CD4-positive, alpha-beta T cell treated with Interleukin-2 at 100 ng/mL for 4 hours (primary cell): ENCODE results near the gene SERGEF.

ENCODE experiments used
- DNase-seq: peaks from one replicate; pipeline ENCODE4 v3.0.0-alpha.2; 2020; ENCODE audit warnings: low spot score

SERGEF gene

GRCh38 chr11:17951685-17952388 is 61.0 kb downstream of the SERGEF start:
- DNase-seq = no peak

DNA sequence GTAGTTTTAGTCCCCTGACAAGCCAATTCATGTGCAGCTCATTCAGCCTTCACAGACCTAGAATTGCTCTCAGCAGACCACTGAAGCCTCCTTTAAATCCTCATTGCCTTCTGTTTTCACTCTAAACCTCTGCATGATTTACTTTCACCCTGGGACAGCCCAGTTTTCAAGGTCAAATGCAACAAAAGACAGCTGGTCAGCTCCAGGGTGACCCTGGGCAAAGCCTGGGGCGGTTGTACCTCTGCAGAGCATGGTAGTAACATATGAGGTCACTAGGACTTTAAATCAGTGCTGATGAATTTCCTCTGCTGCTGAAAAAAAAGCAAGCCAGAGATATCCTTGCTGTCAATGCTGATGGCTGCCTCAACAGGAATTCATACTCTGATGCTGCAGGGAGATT is 62.2 kb downstream of the SERGEF start:
- no peak for DNase-seq

DNA sequence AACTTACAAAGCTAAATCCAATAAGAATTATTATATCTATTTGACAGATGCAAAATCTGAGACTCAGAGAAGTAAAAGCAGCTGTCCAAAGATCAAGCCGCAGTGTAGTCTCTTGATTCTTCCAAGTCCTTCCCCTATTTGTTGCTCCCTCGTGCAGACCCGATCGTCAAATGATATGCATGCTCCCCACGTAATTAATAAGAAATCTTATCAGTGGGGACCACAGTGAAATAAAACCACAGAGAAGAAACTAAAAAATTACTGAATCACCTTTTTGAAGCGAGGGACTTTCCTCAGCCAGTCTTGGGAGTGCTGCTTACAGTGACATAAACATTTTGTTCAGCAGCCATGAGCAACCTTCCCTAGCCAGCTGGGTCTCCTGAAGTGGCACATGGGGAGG is 64.6 kb downstream of the SERGEF start:
- DNase-seq = no peak

DNA sequence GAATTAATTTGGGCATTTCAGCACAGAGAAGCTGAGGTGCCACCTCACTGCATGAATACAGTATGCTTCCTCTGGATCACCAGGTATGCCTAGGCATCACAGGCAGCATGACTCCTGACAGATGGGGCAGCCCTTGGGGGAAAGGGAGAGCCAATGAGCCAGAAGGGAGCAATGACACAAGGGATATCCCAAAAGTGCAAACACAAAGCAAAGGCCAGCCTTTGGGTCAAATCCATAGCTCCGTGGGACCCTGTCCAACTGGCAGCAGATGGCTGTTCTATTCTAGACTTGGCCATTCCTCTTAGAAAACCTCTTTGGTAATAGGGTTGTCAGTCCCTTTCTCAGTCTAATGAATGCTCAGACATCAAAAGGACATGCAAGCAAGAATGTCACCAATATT is 73.3 kb downstream of the SERGEF start:
- DNase-seq = no peak

GRCh38 chr11:17936790-17937189 is 76.1 kb downstream of the SERGEF start:
- no peak for DNase-seq

- DNase-seq = no peak
These were observed 78.7 kb downstream of the SERGEF start for GRCh38 chr11:17934194-17934593.

GRCh38 chr11:17933708-17934107 is 79.1 kb downstream of the SERGEF start:
- DNase-seq = no peak

GRCh38 chr11:17932472-17932871 is 80.4 kb downstream of the SERGEF start:
- DNase-seq = no peak

- DNase-seq = no peak
These were observed 81.3 kb downstream of the SERGEF start for GRCh38 chr11:17931595-17931994.

DNA sequence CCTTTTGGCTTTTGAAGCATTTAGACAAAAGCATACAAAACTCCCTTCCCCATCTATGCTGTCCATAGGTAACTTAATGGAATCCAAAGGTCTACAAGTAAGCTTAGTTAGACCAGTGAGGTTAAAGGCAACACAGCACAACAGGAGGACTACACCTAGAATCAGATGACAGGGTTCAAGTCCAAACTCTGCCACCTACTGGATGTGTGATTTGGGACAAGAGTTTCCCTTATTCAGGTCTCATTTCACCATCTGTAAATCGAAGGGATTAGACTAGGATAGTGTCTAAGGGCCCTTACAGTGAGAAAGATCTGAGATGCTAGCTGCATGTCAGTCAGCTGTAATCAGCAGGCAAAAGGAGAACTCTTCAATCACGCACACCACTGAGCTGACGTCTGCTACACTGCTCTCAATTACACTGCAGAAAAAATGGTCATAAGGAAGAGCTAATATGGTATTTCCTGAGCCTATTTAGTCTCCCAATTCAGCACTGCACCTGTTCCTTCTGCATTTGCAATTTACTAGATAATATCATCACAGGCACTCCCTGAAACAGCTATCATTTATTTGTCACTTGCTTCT is 82.2 kb downstream of the SERGEF start:
- DNase-seq = no peak

- DNase-seq = no peak
These were observed 83.7 kb downstream of the SERGEF start for GRCh38 chr11:17929171-17929570.

DNA sequence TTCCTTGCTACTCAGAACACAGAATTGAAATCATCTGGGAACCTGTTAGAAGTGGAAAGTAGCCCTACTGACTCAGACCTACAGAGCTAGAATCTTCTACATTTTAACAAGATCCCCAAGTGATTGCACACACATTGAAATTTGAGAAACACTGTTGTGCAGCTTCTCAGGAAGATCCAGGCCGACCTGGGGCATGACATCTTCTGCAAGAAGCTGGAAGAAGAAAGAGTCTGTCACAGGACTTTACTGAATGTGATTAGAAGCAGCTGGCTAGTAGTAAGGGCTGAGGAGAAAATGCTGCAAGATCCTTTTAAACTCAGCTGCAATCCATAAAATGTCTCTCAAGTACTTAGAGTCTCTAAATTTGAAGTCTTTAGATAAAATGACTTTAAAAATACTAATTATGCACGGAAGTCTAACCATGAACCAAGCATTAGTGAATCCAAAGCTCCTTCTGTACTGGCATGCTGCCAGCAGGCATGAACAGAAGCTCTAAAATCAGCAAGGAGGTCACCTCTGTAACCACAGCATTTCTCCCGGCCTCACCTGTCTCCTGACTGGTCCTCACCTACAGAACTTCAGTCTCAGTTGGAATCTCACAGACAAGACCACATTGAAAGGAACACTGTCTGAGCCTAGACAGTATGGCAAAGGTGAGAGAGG is 85.0 kb downstream of the SERGEF start:
- DNase-seq = no peak

- no peak for DNase-seq
These were observed 85.8 kb downstream of the SERGEF start for GRCh38 chr11:17927041-17927440.

- no peak for DNase-seq
These were observed 88.1 kb downstream of the SERGEF start for GRCh38 chr11:17924713-17925112.

DNA sequence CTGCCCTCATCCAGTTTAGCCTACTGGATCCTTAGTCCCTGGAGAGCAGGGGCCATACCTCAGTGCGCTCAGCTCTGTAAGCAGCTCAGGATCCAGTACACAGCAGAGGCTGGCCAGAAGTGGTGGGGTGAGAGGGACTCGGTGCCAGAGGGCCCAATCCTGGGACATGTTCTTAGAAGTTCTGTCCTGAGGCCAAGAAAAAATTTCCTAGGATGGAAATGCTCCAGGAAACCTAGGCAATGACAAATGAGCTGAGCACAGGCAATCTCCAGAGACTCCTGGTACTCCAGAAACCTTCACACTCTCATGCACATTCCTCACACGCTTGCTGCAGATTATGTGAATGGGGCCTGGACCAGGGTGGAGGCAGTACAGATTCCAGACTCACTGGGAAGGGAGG is 89.6 kb downstream of the SERGEF start:
- no peak for DNase-seq

- DNase-seq = no peak
These were observed 90.4 kb downstream of the SERGEF start for GRCh38 chr11:17922416-17922788.

GRCh38 chr11:17921659-17922415 is 91.0 kb downstream of the SERGEF start:
- no peak for DNase-seq

- DNase-seq = no peak
These were observed 94.7 kb downstream of the SERGEF start for GRCh38 chr11:17918049-17918605.

DNA sequence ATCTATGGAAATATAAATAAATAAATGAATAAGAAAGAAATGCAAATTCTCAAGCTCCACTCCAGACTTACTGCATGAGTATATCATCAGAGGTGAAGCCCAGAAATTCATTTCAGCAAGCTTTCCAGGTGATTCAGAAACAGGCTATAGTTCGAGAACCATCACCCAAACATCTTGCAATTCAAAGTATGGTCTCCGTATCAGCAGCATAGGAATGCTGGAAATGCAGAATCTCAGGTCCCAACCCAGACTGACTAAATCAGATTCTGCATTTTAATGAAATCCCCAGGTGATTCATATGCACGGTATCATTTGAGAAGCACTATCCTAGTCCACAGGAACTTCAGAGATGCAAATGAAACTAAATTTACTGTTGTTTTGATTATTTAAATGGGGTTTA is 95.3 kb downstream of the SERGEF start:
- DNase-seq = no peak

DNA sequence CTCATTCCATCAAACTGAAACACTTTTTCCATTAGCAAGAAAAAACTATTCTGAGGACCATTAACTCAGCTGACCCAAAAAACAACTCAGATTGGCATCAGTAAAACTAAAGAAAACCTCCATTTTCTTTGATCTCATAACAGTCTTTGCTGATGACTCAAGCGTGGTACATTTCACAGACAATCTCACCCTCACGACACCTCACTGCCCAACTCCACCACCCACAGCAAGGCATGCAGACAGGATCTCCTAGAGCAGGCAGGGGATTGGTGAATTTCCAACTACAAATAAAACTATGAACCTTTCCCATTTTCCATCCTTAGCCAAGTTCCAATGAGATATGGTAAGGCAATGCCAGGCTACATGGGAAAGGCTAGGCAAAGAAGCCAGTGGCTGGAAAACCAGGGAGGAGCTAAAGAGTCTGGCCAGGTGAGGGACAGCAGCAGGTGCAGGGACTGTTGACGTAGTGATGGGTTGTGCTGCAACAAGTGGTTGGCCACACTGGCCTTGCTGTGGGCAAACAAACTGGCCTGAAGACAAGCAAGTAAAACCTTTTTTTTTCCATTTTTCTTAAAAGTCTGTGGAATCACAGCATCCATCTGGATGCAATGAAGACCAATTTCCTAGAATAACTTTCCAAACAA is 97.2 kb downstream of the SERGEF start:
- no peak for DNase-seq

GRCh38 chr11:17914957-17915356 is 97.9 kb downstream of the SERGEF start:
- DNase-seq = no peak

DNA sequence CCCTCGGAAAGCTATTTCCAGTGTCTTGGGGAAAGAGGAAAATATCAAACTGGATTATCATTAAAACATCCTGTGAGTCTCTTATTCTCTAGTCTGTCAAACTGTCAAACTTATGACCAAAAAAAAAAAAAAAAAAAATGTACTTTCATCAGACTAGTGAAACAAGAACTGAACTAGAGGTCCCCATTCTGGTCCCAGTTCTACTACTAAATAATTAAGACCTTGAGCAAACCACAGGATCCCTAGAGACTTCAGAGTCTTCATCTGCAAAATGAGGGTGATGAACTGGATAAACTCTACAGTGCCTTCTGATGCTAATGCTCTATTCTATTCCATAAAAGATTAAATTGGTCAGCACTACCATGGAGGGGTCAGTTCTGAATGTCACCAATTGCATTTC is 105.8 kb downstream of the SERGEF start:
- DNase-seq = no peak
